HCEC 1CT (cell line): Measurements from ENCODE around the gene PARP2.
A peak's percentile ranks its signal among the peaks of the same experiment; 100 is the strongest.
"Not testable (repeated sequence)": the region's sequence is repeated elsewhere in the genome, so short reads cannot be mapped to it uniquely, and the experiment has no call there.

Experiments used
- DNase-seq: peaks from one replicate; pipeline ENCODE4 v3.0.0-alpha.2; 2017

PARP2 gene

GRCh38 chr14:20343092-20343861, at the start of gene PARP2:
Gene PARP2 (plus strand): TSS chr14:20343635. CDS start chr14:20343642, 7 bp downstream.
- peak; percentile 100 for DNase-seq

GRCh38 chr14:20294636-20295035, 48.8 kb upstream of the PARP2 start:
- DNase-seq: no peak

GRCh38 chr14:20295067-20295466, 48.4 kb upstream of the PARP2 start:
- no peak for DNase-seq

- peak; percentile 41 for DNase-seq
Measured at GRCh38 chr14:20302042-20302755, 41.2 kb upstream of the PARP2 start.

GRCh38 chr14:20305265-20306078, 38.0 kb upstream of the PARP2 start, which contains the start of gene TTC5:
Gene TTC5 (minus strand): TSS chr14:20305951. CDS start chr14:20305937, 14 bp downstream.
- peak; percentile 75 for DNase-seq

GRCh38 chr14:20306079-20306423, 37.4 kb upstream of the PARP2 start:
- no peak for DNase-seq

- no peak for DNase-seq
Measured at GRCh38 chr14:20314026-20314425, 29.4 kb upstream of the PARP2 start.

GRCh38 chr14:20317720-20318119, 25.7 kb upstream of the PARP2 start:
- DNase-seq: no peak

- DNase-seq: peak; percentile 67
Measured at GRCh38 chr14:20327005-20327869, 16.2 kb upstream of the PARP2 start.

GRCh38 chr14:20328705-20329104, 14.7 kb upstream of the PARP2 start:
- DNase-seq: no peak

- DNase-seq: no peak
Measured at GRCh38 chr14:20329355-20329754, 14.1 kb upstream of the PARP2 start.

- DNase-seq: no peak
Measured at GRCh38 chr14:20331053-20331613, 12.3 kb upstream of the PARP2 start.

- peak; percentile 14 for DNase-seq
Measured at GRCh38 chr14:20332431-20332787, 11.0 kb upstream of the PARP2 start.

GRCh38 chr14:20332788-20333493, 10.5 kb upstream of the PARP2 start, which contains the start of gene CCNB1IP1:
Gene CCNB1IP1 (minus strand): TSS chr14:20333279. CDS start chr14:20316523, 16,756 bp downstream.
- DNase-seq: peak; percentile 92

- DNase-seq: no peak
Measured at GRCh38 chr14:20333494-20333841, 10.0 kb upstream of the PARP2 start.

- no peak for DNase-seq
Measured at GRCh38 chr14:20334017-20334416, 9.4 kb upstream of the PARP2 start.

GRCh38 chr14:20341032-20341431, 2.4 kb upstream of the PARP2 start:
- not testable (repeated sequence) for DNase-seq

- DNase-seq: no peak
Measured at GRCh38 chr14:20341646-20342045, 1.8 kb upstream of the PARP2 start.

GRCh38 chr14:20343862-20344220, 406 bp downstream of the PARP2 start:
- DNase-seq: peak; percentile 21

- no peak for DNase-seq
Measured at GRCh38 chr14:20345366-20345765, 1.9 kb downstream of the PARP2 start.

GRCh38 chr14:20346713-20347112, 3.3 kb downstream of the PARP2 start:
- no peak for DNase-seq

- DNase-seq: no peak
Measured at GRCh38 chr14:20347747-20348146, 4.3 kb downstream of the PARP2 start.
